ENCODE data around the gene CSF2. TPM values are rescaled to one million over a fixed set of nuclear protein-coding genes. Genes with fewer than 3 reads are reported as not detected.

CSF2 gene
- total RNA-seq, 4 donors from 2014 or later: not detected

GRCh38 chr5:132069561-132069960, 4.0 kb upstream of the CSF2 start:
- peaks cover 0 to 10% (median 5%) of the 10 kb centered on the region in 3 donors for H3K4me1 ChIP-seq
- no peaks in the 10 kb centered on the region for H3K9me3 ChIP-seq
- no peak for DNase-seq
- no peak overlapping the region for H3K27ac ChIP-seq
- TF ChIP-seq POLR2A (IDR thresholded peaks at IDR 0.05) (no peak), CTCF (IDR thresholded peaks at IDR 0.05) (no peak)
- 88 to 90% methylated on average over 6 to 9 of the region's 10 CpGs for WGBS, 2 donors
- H3K4me3 ChIP-seq: no peak overlapping the region
- H3K27me3 ChIP-seq: no peaks in the 10 kb centered on the region
- intact Hi-C loops (cut with DNase I): no loop called here
- H3K36me3 ChIP-seq: no peaks in the 10 kb centered on the region

- no peaks in the 10 kb centered on the region for H3K36me3 ChIP-seq
- 67% methylated on average over 1 of the region's 3 CpGs; no CpG with 5 or more reads in 1 of the 2 donors for WGBS, 2 donors
- no peaks in the 10 kb centered on the region for H3K27me3 ChIP-seq
- H3K4me3 ChIP-seq: no peak overlapping the region
- TF ChIP-seq POLR2A (IDR thresholded peaks at IDR 0.05) (no peak), CTCF (IDR thresholded peaks at IDR 0.05) (no peak)
- peaks cover 0 to 14% (median 9%) of the 10 kb centered on the region in 3 donors for H3K4me1 ChIP-seq
- intact Hi-C loops (cut with DNase I): no loop called here
- no peaks in the 10 kb centered on the region for H3K9me3 ChIP-seq
- no peak for DNase-seq
- H3K27ac ChIP-seq: no peak overlapping the region
These were observed 3.6 kb upstream of the CSF2 start for GRCh38 chr5:132069994-132070393.

GRCh38 chr5:132070460-132071337, 2.9 kb upstream of the CSF2 start:
- WGBS, 2 donors: 64 to 77% methylated on average over 13 of the region's 13 CpGs
- no peak overlapping the region for H3K27ac ChIP-seq
- intact Hi-C loops (cut with DNase I): no loop called here
- TF ChIP-seq POLR2A (IDR thresholded peaks at IDR 0.05) (no peak), CTCF (IDR thresholded peaks at IDR 0.05) (no peak)
- no peaks in the 10 kb centered on the region for H3K36me3 ChIP-seq
- no peaks in the 10 kb centered on the region for H3K27me3 ChIP-seq
- H3K9me3 ChIP-seq: no peaks in the 10 kb centered on the region
- DNase-seq: no peak
- no peak overlapping the region for H3K4me3 ChIP-seq
- peaks cover 0 to 20% (median 11%) of the 10 kb centered on the region in 3 donors for H3K4me1 ChIP-seq

- Histone ChIP-seq H3K4me3 (no peak overlapping the region), H3K27me3 (no peaks in the 10 kb centered on the region), H3K27ac (no peak overlapping the region), H3K4me1 (peaks cover 0 to 20% (median 11%) of the 10 kb centered on the region in 3 donors), H3K36me3 (no peaks in the 10 kb centered on the region), H3K9me3 (no peaks in the 10 kb centered on the region)
- 69 to 89% methylated on average over 2 of the region's 2 CpGs for WGBS, 2 donors
- DNase-seq: no peak
- TF ChIP-seq POLR2A (IDR thresholded peaks at IDR 0.05): no peak
- TF ChIP-seq CTCF (IDR thresholded peaks at IDR 0.05): no peak
- intact Hi-C loops (cut with DNase I): no loop called here
These were observed 2.3 kb upstream of the CSF2 start for GRCh38 chr5:132071338-132071707.

GRCh38 chr5:132072070-132072469, 1.5 kb upstream of the CSF2 start:
- intact Hi-C loops (cut with DNase I): no loop called here
- no peak overlapping the region for H3K4me3 ChIP-seq
- 75 to 83% methylated on average over 1 to 3 of the region's 4 CpGs for WGBS, 2 donors
- peaks cover 0 to 20% (median 11%) of the 10 kb centered on the region in 3 donors for H3K4me1 ChIP-seq
- no peaks in the 10 kb centered on the region for H3K27me3 ChIP-seq
- no peak for DNase-seq
- no peak overlapping the region for H3K27ac ChIP-seq
- H3K36me3 ChIP-seq: no peaks in the 10 kb centered on the region
- TF ChIP-seq POLR2A (IDR thresholded peaks at IDR 0.05) (no peak), CTCF (IDR thresholded peaks at IDR 0.05) (no peak)
- H3K9me3 ChIP-seq: no peaks in the 10 kb centered on the region

Measured in esophagus squamous epithelium (tissue), 5 donors.